Ammon's horn (tissue), 1 donor: ENCODE measurements around the gene EIF2AK3.

Experiments used
- DNase-seq: peaks from one replicate; pipeline ENCODE4 v3.0.0-alpha.2; 2016; ENCODE audit warnings: low spot score

EIF2AK3 gene

DNA sequence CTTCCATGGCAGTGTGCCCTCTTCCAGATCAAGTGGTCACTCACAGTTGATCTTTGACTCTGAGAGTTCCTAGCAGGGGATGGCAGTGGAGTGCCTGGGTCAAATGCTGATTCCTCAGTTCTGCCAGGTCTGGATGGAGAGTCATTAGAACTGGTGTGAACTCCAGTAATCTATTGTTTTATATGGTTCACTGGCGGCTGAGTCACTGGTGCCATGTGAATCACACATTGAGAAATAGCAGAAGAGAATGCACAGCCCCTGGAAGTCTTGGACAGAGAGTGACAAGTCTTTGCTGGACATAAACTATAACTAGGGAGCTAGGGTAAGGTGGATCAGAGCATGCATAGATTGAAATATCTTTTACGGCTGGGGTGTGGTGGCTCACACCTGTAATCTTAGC lies 86.9 kb downstream of the EIF2AK3 start:
- DNase-seq = no peak

DNA sequence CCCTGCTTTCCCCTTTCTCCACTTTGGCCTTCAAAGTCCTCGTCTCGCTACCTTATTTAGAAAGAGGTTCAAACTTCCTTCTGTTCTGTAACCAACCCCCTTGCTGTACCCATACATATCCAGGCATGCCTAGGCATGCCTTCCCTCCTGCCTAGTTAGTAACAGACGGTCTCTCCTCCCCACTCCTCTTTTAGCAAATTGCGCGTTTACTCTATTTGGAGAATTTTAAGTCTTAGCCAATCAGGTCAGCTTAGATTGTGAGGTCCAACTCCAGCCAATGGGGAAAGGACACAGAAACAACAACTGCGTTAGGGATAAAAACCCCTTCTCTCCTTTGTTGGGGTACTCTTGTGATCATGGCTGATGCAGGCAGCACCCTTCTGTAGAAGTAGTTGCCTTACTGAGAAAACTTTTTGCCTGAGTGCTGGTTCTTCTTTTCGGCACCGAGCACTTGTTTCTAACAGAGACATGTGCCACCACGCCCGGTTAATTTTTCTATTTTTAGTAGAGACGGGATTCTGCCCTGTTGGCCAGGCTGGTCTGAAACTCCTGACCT lies 88.8 kb downstream of the EIF2AK3 start:
- no peak for DNase-seq

DNA sequence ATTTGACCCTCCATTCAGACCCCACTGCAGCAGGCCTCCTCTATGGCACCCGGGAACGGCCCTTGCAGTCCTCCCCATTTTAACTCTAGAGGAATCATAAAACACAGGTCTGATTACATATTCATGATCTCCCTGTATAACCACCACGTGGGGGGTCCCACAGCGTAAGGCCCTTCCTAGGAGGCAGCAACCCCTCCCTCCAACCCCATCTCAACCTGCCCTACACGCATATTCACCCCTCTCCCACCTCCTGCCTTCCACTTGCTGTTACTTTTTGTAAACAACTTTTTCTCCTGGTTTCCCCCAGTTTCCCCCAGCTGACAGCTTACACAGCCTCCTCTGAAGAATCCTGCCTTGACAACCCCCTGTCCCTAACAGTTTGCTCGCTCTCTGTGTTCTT lies 89.6 kb downstream of the EIF2AK3 start:
- no peak for DNase-seq

DNA sequence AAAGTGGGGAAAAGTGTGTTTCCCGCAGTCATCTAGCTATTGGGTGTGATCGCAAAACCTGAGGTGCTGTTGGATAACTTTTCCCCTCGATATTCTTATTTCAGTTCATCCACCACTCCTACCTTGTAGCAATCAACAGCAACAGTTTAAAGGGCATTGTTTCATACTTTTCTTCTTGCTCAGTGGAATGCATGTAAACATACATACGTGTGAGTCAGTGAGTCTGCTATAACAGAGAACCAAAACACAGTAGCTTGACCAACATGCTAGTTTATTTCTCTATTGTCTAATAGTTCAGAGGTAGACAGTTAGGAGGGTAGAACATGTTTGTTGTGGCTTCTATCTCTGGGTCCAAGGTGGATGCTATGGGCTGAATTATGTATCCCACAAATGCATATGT lies 97.2 kb downstream of the EIF2AK3 start:
- no peak for DNase-seq

DNA sequence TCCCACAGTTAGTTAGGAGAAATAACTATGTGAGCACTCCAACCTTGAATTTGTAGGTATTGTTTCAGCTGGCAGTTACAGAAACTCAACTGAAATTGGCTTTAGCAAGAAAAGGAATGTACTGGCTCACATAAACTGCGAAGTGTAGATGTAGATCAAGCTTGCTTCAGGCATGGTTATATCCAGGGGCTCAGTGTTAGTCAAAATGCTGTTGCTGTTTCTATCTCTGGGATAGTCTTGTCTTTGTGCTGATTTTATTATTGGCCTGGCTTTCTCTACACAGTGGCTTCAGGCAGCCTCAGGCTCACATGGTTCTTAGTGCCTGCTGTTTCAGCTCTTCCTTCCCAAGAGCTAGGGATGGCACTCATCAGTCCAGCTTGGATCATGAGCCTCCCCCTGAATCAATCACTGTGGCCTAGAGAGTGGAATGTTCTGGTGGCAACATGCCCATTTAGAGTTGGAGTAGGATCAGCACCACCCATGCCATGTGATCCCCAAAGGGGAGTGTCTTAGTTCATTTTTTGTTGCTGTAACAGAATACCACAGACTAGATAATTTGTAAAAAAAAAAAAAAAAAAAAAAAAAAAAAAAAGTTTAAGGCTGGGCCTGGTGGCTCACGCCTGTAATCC lies 105.7 kb downstream of the EIF2AK3 start:
- no peak for DNase-seq

DNA sequence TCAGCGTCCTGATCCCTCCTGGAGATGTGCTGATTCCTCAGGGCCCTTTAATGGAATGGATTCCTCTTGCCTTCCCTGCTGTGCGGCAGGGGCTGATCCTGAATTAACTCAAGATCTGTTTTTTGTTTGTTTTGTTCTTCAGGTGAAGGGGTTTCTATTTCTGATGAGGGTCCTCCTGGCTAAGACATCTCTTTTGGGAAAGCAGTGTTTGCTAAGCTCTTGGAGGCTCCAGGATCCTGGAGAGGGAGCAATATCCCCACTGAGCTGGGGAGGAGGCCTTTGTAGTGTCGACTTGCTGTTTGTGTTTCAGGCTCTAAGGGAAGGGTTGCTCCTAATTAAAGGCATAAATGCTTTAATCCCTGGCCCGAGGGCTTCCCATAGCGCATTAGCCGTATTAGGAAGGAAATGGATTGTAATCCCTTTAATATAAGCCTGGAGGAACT lies 109.5 kb downstream of the EIF2AK3 start:
- DNase-seq = no peak
